HG03432 (cell line): ENCODE results near the gene RASSF3.
"Not testable (repeated sequence)": the region's sequence is repeated elsewhere in the genome, so short reads cannot be mapped to it uniquely, and the experiment has no call there.

Experiments used
- ATAC-seq: cut with Tn5 transposase; IDR thresholded peaks from one replicate; pipeline ENCODE4 v1.9.1; 2021; ENCODE audit warnings: mild to moderate bottlenecking, moderate library complexity; ENCODE audit not compliant: unreplicated experiment

Gene RASSF3

GRCh38 chr12:64631197-64631596 is 20.9 kb downstream of the RASSF3 start:
- peak; percentile 48 for ATAC-seq

DNA sequence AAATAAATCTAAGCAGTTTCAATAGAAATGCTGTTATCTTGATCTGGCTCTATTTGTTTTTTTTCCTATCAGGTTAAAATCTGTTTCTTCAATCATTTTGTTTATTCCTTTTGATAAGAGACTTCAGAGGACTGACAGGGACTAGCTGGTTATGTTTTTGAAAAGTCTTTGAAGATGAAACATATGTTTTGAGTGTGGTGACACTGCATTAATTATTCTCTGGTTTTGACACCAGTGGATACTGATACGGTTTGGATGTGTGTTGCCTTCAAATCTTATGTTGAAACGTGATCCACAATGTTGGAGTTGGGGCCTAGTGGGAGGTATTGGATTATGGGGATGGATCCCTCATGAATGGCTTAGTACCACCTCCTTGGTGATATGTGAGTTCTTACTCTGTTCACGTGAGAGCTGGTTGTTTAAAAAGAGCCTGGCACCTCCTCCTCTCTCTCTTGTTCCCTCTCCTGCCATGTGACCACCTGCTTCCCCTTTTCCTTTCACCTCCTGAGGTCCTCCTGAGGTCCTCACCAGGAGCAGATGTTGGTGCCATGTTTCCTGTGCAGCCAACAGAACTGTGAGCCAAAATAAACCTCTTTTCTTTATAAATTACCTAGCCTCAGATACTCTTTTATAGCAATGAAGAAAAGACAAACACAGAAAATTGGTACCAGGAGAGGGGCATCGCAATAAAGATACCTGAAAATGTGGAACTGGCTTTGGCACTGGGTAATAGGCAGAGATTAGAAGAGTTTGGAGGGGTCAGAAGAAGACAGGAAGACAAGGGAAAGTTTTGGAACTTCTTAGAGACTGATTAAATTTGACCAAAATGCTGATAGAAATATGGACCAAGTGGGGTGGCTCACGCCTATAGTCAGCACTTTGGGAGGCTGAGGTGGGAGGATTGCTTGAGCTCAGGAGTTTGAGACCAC is 23.0 kb downstream of the RASSF3 start:
- ATAC-seq, result no peak

DNA sequence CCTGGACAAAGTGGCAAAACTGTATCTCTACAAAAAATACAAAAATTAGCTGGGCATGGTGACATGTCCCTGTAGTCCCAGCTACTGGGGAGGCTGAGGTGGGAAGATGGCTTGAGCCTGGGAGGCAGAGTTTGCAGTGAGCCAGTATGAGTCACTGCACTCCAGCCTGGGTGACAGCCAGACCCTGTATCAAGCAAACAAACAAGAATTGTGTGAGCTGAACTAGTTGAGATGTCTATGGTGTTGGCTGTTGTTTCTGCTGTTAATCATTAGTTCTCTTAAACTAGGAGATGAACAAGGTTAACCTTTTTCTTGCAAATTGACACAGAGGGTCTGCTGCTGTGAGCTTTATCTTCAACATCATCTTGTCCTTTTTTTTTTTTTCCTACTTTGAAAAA is 23.6 kb downstream of the RASSF3 start:
- ATAC-seq, result no peak

DNA sequence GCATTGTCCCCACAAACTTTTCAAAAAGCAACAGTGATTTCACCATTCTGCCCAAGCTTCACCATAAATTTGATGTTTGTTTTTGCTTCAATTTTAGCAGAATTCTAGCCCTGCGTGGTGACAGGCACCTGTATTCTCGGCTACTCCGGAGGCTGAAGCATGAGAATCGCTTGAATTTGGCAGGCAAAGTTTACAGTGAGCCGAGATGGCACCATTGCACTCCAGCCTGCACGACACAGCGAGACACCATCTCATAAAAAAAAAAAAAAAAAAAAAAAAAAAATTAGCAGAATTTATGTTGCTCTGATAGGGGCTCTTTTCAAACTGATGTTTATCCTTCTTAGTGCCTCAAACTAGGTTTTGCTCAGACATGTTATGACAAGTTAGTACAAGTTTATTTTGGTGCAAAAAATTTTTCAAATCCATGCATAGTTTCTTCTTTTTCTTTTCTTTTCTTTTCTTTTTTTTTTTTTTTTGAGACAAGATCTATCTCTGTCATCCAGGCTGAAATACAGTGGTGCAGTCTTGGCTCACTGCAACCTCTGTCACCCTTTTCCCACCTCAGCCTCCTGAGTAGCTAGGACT is 24.3 kb downstream of the RASSF3 start:
- ATAC-seq, result no peak

GRCh38 chr12:64635356-64635998 is 25.2 kb downstream of the RASSF3 start:
- ATAC-seq, result no peak

DNA sequence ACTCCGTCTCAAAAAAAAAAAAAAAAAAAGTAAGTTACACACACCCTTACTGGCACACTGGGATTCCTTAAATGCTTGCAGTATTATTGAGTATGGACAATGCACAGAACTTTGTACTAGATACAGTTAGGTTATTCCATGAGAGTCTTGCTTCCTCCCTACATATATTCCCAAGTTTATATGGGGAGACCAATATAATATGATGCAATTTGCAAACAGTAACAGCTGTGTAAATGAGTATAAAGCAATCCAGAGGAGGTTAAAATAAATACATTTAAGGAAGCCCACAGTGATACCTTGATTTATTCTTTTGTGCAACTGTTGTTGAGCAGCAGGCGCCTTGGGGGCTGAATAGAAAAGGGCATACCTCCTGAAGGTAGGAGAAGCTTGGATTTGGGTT is 26.6 kb downstream of the RASSF3 start:
- ATAC-seq, result no peak

DNA sequence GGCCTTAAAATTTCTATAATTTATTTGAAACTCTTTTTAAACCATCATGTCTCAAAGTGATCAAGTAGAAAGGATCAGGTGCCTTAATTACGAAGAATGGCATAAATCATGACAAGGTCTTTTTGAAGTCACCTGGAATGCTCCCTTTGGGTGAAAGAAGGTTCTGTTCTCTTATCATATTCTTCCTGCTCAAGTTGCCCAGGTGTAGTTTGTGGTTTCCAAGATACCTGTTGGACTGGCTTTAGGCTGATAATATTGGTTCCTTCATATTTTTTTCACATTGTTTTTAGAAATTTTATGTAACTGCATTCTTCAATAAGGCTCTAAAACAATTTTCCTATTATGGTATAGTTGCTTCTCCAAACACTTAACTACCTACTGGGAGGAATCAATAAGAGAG is 29.2 kb downstream of the RASSF3 start:
- ATAC-seq, result no peak

DNA sequence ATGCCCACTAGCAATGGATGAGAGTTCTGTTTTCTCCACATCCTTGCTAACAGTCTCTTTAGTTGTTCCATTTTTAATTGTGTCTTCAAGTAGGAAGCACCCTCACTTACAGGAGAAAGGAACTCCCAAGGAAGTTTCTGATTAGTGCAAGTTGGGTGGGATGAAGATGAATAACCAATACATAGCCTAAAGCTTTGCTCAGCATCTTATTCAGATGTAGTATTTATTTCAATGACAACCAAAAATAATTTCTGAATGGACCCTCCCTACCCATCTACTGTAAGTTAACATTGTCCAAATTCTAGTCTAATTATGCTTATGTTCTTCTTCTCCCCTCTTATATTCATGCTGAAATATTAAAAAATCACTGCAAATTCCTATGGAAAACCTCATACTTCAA is 36.0 kb downstream of the RASSF3 start:
- ATAC-seq, result no peak

GRCh38 chr12:64649487-64649886 is 39.2 kb downstream of the RASSF3 start:
- no peak for ATAC-seq

- no peak for ATAC-seq
These were observed 40.5 kb downstream of the RASSF3 start for GRCh38 chr12:64650762-64651161.

DNA sequence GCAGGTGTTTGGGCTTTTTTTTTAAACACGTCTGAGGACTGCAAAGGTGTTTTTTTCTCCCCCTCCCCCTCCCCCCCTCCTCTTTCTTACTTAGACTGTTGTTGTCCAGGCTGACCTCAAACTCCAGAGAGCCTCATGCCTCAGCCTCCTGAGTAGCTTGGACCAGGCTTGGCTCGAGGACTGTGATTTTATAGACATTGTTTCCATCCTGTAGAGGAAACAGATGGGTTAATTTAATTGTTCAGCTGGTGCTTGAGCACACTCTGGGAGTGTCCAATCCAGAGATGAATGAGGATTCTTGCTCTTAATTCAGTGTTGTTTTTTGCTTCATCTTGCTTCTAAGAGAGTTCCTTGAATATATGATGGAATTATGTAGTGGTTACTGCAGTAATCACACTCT is 42.1 kb downstream of the RASSF3 start:
- no peak for ATAC-seq

DNA sequence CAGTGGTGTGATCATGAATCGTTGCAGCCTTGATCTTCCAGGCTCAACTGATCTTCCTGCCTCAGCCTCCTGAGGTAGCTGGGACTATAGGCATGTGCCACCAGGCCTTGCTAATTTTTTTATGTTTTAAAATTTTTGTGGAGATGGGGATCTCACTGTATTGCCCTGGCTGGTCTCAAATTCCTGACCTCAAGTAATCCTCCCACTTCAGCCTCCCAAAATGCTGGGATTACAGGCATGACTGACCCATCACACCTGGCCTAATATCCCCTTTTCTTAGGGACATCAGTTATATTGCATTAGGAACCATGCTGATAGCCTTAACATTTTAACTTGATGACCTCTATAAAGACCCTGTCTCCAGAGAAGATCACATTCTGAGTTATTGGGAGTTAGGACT is 42.8 kb downstream of the RASSF3 start:
- ATAC-seq, result no peak

DNA sequence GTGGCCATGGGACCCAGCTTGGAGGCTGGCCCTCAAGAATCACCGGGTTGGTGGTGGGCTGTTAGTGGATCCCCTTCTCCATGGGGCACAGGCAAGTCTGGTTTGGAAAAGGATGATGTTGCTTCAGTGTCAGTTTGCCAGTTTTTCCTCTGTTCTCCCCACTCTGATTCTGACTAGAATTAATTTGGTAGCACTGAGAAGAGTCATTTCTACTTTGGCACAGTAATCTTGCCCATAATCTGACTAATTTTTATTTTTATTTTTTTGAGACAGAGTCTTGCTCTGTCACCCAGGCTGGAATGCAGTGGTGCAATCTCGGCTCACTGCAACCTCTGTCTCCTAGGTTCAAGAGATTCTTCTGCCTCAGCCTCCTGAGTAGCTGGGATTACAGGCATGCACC is 43.6 kb downstream of the RASSF3 start:
- not testable (repeated sequence) for ATAC-seq

DNA sequence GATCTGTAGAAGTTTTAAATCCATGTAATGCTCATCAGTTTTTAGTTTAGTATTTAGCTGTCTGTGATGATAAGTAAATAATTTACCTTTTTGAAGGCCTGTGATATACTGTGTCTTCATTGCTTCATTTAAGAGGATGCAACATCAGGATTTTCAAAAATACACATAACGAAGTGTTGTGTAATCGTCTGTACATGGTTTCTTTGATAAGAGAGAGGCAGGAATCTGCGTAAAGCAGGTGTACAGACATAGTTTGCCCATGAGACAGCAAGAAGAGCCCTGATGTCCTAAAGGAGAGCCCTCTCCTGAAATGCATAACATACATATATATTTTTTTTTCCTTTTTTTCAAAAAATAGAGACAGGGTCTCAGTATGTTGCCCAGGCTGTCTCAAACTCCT is 44.8 kb downstream of the RASSF3 start:
- ATAC-seq, result no peak

DNA sequence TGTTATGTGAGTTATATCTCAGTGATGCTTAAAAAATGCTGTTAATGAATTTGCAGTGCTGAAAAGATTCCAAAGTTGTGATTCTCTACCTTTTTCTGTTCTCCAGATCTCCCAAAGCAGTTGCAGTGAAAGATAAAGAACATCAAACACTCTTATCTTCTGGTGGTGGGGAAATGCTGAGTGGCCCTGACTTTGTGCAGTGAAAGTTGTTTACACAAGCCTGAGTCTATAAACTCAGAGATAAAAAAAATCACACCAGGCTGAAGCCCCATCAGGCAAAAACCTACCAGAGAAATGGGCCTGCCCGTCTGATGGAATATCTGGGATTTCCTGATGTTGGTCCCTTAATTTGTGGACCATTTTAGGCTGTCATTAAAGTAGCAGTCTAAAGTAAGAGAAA is 46.1 kb downstream of the RASSF3 start:
- no peak for ATAC-seq

DNA sequence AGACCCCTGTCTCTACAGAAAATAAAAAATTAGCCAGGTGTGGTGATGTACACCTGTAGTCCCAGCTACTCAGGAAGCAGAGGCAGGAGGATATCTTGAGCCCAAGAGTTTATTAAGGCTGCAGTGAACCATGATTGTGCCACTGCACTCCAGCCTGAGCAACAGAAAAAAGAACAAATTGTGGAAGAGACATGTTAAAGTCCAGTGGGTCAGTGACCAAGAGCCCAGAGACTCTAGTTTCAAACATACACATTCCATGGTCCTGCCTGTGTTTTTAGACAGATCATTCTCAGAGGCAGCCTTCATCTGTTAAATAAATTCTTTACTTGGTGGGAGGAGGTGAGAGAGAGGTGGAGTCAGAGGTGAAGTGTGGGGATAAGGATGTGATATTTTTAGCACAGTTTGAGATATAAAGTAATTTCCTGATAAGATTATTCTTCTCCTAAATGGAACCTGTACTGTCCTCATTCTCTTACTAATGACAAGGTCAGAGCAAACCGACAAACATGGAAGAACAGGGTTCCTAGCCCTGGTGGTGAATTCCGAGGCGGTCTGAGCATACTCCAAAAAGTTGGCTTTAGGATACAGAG is 48.7 kb downstream of the RASSF3 start:
- no peak for ATAC-seq

- ATAC-seq, result peak; percentile 72
These were observed 50.1 kb downstream of the RASSF3 start for GRCh38 chr12:64660237-64661018.

DNA sequence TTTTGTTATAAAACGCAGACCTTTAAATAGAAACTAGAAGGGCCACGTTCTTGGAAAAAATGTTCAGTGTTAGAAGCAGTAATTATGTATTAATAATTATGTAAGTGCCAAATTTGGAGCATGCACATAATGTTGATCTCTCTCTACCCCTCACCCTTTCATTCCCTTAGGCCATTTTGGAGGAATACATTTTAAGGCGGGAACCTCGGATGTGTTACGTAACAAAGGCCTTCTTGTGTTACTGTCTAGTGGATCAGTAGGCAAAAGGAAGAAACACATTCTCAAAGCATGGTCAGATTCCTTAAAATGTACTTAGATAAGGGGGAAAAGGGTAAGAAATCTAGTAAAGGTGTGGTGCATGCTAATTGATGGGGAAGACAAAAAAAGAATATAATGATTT is 52.7 kb downstream of the RASSF3 start:
- no peak for ATAC-seq

DNA sequence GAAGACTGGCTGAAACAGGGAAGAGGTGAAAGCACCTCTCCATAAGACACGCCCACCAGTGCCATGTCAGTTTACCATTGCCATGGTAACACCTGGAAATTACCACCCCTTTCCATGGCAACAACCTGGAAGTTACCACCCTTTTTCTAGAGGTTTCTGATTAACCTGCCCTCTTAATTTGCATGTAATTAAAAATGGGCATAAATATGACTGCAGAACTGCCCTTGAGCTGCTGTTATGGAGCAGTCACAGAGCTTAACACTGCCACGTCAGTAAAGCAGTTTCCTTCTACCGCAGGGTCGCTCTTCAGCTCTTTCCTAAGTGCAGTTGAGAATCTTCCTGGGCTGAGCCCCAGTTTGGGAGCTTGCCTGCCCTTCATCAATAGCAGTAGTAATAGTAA is 55.2 kb downstream of the RASSF3 start:
- peak; percentile 32 for ATAC-seq

DNA sequence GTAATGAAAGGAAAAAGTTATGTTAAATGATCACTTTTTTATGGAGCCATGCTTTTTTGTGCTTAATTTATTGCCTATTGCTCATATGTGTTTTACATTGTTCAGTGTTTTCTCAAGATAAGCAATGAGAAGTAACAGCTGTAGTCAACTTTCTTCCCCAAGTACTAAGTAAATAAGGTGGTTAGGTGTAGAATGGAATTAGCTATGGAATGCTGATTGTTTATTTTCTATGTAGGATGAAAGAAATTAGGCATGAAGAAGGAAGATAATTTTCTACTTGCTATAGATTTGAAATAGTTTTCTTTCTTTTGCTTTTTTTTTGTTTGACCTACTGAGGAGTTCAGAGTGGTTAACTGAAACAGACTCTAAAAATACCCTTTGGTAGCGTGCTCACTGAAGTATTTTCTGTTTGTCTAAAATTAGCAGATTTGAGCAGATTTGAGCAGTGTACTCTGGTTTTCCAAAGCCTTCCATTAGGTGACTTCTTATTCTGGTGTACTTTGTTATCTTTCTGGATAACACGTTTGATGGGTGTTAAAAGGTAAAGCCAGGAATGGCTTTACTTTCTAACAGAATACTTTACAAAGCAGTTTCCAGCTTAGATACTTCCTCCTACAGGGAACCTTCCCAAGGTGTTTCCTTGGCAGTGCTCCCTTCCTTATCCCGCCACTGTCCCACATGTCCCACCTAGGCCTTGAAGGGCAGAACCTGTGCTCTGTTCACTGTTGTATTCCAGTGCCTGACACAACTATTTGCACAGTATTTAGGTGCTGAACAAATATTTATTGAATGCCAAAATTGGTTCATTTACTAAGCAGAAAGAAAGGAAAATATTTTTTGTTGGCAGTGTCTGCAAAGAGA is 56.0 kb downstream of the RASSF3 start:
- peak; percentile 33 for ATAC-seq
